ENCODE measurements around the gene FKBP8. TPM values are rescaled to one million over a fixed set of nuclear protein-coding genes. Genes with fewer than 3 reads are reported as not detected.

The FKBP8 gene
- total and polyA plus RNA-seq, 2 experiments from 2014 or later: 183 to 247 TPM

DNA sequence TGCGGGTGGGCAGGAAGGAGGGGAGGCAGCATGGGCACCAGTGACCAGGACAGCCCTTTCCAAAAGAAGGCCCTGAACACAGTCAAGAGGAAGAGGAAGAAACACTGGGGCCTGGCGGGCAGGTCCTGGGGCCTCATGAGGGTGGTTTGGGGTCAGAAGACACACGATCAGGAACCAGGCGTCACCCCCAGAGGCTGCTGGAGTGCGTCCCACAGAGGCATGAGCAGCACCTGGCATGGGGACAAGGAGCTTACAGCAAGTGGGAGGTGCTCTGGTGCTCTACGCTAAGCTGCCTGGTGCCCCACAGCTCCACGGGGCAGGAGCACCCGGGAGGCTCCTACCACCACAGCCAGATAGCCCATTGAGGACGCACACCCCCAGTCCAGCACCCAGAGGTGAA lies 41.5 kb downstream of the FKBP8 start:
- Histone ChIP-seq H2AFZ (no peak overlapping the region), H3K9me2 (replicated peaks; ENCODE audit: insufficient read depth) (no peaks in the 10 kb centered on the region), H3K36me3 (replicated peaks; ENCODE audit: insufficient read depth, low read depth) (no peaks in the 10 kb centered on the region), H3K27ac (no peak overlapping the region), H3K27me3 (no peaks in the 10 kb centered on the region), H3K9me3 (ENCODE audit: low read depth) (no peaks in the 10 kb centered on the region), H3K4me1 (ENCODE audit: insufficient read depth) (peaks cover 28% of the 10 kb centered on the region), H3K79me2 (peaks cover 98% of the 10 kb centered on the region), H3K4me3 (no peak overlapping the region), H3K4me2 (no peak overlapping the region), H4K20me1 (ENCODE audit: insufficient read depth, poor library complexity, severe bottlenecking) (peaks cover 94% of the 10 kb centered on the region)
- DNase-seq (ENCODE audit: low spot score): no peak
- TF ChIP-seq, protein P1, sequence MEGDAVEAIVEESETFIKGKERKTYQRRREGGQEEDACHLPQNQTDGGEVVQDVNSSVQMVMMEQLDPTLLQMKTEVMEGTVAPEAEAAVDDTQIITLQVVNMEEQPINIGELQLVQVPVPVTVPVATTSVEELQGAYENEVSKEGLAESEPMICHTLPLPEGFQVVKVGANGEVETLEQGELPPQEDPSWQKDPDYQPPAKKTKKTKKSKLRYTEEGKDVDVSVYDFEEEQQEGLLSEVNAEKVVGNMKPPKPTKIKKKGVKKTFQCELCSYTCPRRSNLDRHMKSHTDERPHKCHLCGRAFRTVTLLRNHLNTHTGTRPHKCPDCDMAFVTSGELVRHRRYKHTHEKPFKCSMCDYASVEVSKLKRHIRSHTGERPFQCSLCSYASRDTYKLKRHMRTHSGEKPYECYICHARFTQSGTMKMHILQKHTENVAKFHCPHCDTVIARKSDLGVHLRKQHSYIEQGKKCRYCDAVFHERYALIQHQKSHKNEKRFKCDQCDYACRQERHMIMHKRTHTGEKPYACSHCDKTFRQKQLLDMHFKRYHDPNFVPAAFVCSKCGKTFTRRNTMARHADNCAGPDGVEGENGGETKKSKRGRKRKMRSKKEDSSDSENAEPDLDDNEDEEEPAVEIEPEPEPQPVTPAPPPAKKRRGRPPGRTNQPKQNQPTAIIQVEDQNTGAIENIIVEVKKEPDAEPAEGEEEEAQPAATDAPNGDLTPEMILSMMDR (IDR thresholded peaks at IDR 0.05; ENCODE audit: poor library complexity): no peak
- TF ChIP-seq EZH2phosphoT487 (IDR thresholded peaks at IDR 0.05; ENCODE audit: low read depth, severe bottlenecking, unreplicated experiment): no peak
- TF ChIP-seq EZH2 (IDR thresholded peaks at IDR 0.05; ENCODE audit: borderline replicate concordance): no peak
- 95% methylated on average over 8 of the region's 9 CpGs for WGBS (ENCODE audit: low lambda C conversion rate, missing lambda C conversion rate)

- H2AFZ ChIP-seq: no peak overlapping the region
- H3K4me1 ChIP-seq (ENCODE audit: insufficient read depth): peaks cover 26% of the 10 kb centered on the region
- H4K20me1 ChIP-seq (ENCODE audit: insufficient read depth, poor library complexity, severe bottlenecking): peaks cover 94% of the 10 kb centered on the region
- H3K36me3 ChIP-seq (replicated peaks; ENCODE audit: insufficient read depth, low read depth): no peaks in the 10 kb centered on the region
- TF ChIP-seq EZH2phosphoT487 (IDR thresholded peaks at IDR 0.05; ENCODE audit: low read depth, severe bottlenecking, unreplicated experiment) (no peak), EZH2 (IDR thresholded peaks at IDR 0.05; ENCODE audit: borderline replicate concordance) (no peak)
- TF ChIP-seq, protein P1 (IDR thresholded peaks at IDR 0.05; ENCODE audit: poor library complexity): no peak
- no peaks in the 10 kb centered on the region for H3K9me3 ChIP-seq (ENCODE audit: low read depth)
- WGBS (ENCODE audit: low lambda C conversion rate, missing lambda C conversion rate): 96% methylated on average over 13 of the region's 13 CpGs
- H3K9me2 ChIP-seq (replicated peaks; ENCODE audit: insufficient read depth): no peaks in the 10 kb centered on the region
- peaks cover 98% of the 10 kb centered on the region for H3K79me2 ChIP-seq
- H3K27ac ChIP-seq: no peak overlapping the region
- H3K4me3 ChIP-seq: no peak overlapping the region
- no peak overlapping the region for H3K4me2 ChIP-seq
- DNase-seq (ENCODE audit: low spot score): no peak
- H3K27me3 ChIP-seq: no peaks in the 10 kb centered on the region
These were observed 42.0 kb downstream of the FKBP8 start for GRCh38 chr19:18501351-18501750.

DNA sequence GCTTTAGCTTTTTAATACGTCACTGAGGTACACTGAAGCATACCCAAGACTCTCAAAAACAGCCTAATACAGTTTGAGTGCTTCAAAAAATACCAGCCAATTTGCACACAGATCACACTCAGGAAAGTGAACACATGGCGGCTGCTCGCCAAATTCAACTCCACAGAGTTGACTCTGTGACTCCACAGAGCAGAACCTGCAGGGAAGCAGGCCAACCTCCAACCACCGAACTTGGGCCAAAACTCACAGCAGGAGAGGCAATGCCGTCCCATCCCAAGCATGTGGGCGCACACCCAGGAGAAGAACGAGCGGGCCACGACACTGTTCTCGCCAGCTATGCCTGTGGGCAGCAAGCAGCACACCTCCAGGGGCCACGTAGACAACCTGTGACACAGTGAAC lies 42.6 kb downstream of the FKBP8 start:
- Histone ChIP-seq H3K27me3 (no peaks in the 10 kb centered on the region), H3K4me2 (no peak overlapping the region), H3K4me1 (ENCODE audit: insufficient read depth) (peaks cover 27% of the 10 kb centered on the region), H3K79me2 (peaks cover 98% of the 10 kb centered on the region), H3K4me3 (no peak overlapping the region), H4K20me1 (ENCODE audit: insufficient read depth, poor library complexity, severe bottlenecking) (peaks cover 94% of the 10 kb centered on the region), H3K36me3 (replicated peaks; ENCODE audit: insufficient read depth, low read depth) (no peaks in the 10 kb centered on the region), H3K9me2 (replicated peaks; ENCODE audit: insufficient read depth) (no peaks in the 10 kb centered on the region), H3K27ac (no peak overlapping the region), H2AFZ (no peak overlapping the region), H3K9me3 (ENCODE audit: low read depth) (no peaks in the 10 kb centered on the region)
- TF ChIP-seq, protein P1 (IDR thresholded peaks at IDR 0.05; ENCODE audit: poor library complexity): no peak
- no peak for TF ChIP-seq EZH2 (IDR thresholded peaks at IDR 0.05; ENCODE audit: borderline replicate concordance)
- no peak for TF ChIP-seq EZH2phosphoT487 (IDR thresholded peaks at IDR 0.05; ENCODE audit: low read depth, severe bottlenecking, unreplicated experiment)
- no peak for DNase-seq (ENCODE audit: low spot score)
- WGBS (ENCODE audit: low lambda C conversion rate, missing lambda C conversion rate): 90% methylated on average over 11 of the region's 11 CpGs

- Histone ChIP-seq H3K27ac (no peak overlapping the region), H3K4me1 (ENCODE audit: insufficient read depth) (peaks cover 28% of the 10 kb centered on the region), H3K4me3 (no peak overlapping the region), H3K9me3 (ENCODE audit: low read depth) (no peaks in the 10 kb centered on the region), H3K79me2 (peaks cover 98% of the 10 kb centered on the region), H3K36me3 (replicated peaks; ENCODE audit: insufficient read depth, low read depth) (no peaks in the 10 kb centered on the region), H3K4me2 (no peak overlapping the region), H2AFZ (no peak overlapping the region), H4K20me1 (ENCODE audit: insufficient read depth, poor library complexity, severe bottlenecking) (peaks cover 94% of the 10 kb centered on the region), H3K27me3 (no peaks in the 10 kb centered on the region), H3K9me2 (replicated peaks; ENCODE audit: insufficient read depth) (no peaks in the 10 kb centered on the region)
- TF ChIP-seq, protein P1 (IDR thresholded peaks at IDR 0.05; ENCODE audit: poor library complexity): no peak
- TF ChIP-seq EZH2phosphoT487 (IDR thresholded peaks at IDR 0.05; ENCODE audit: low read depth, severe bottlenecking, unreplicated experiment) (no peak), EZH2 (IDR thresholded peaks at IDR 0.05; ENCODE audit: borderline replicate concordance) (no peak)
- WGBS (ENCODE audit: low lambda C conversion rate, missing lambda C conversion rate): 91% methylated on average over 7 of the region's 7 CpGs
- no peak for DNase-seq (ENCODE audit: low spot score)
These were observed 43.0 kb downstream of the FKBP8 start for GRCh38 chr19:18500376-18500775.
